Caki2 (cell line): Measurements from ENCODE around the gene GART. TPM values are rescaled to one million over a fixed set of nuclear protein-coding genes. Genes with fewer than 3 reads are reported as not detected.

Experiments used
- DNase-seq: peaks from one replicate; pipeline ENCODE4 v3.0.0-alpha.2; 2015; ENCODE audit warnings: low read depth
- in situ Hi-C: cut with HindIII; loops from 2 replicates; pipeline ENCODE4 v1.10.0; 2016; ENCODE audit warnings: low sequenced_read_pairs, low pct_unique_long_range_greater_than_20kb, mixed read lengths
- total RNA-seq: library from RNA; depleted of rRNA; stranded (reverse); fragments of >200 nt; shearing (Covaris generic); gene quantifications from 2 replicates; pipeline ENCODE4 v1.2.3, GENCODE V29; 2014; ENCODE audit warnings: low replicate concordance

GART gene
- total RNA-seq, 1 experiment from 2014 or later = 37.4 TPM

DNA sequence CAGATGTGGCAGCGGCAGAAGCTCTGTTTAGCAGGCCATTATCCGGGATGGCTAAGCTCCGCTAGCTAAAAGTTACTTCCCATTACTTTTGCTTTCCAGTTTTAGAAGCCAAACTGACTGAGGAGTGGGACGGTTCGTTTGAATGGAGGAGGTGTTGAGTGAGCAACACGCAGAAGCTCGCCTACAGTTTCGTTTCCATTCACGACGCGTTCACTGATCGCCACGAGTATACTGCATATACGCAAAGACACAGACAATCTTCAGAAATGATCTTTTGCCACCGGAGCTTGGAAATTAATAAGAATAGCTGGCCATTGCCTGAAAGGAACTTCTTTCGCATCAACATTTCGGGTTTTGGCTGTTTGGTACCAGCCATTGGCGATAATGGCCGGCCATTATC lies 15.5 kb upstream of the GART start:
- no peak for DNase-seq
- in situ Hi-C loops = no loop called here

DNA sequence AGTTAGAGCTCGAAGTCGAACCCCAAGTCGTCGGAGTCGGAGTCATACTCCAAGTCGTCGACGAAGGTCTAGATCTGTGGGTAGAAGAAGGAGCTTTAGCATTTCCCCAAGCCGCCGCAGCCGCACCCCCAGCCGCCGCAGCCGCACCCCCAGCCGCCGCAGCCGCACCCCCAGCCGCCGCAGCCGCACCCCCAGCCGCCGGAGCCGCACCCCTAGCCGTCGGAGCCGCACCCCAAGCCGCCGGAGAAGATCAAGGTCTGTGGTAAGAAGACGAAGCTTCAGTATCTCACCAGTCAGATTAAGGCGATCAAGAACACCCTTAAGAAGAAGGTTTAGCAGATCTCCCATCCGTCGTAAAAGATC lies 13.0 kb upstream of the GART start:
- DNase-seq = no peak
- in situ Hi-C loops = no loop called here

GRCh38 chr21:33554236-33554981 lies 12.5 kb upstream of the GART start:
- no peak for DNase-seq
- in situ Hi-C loops = no loop called here

DNA sequence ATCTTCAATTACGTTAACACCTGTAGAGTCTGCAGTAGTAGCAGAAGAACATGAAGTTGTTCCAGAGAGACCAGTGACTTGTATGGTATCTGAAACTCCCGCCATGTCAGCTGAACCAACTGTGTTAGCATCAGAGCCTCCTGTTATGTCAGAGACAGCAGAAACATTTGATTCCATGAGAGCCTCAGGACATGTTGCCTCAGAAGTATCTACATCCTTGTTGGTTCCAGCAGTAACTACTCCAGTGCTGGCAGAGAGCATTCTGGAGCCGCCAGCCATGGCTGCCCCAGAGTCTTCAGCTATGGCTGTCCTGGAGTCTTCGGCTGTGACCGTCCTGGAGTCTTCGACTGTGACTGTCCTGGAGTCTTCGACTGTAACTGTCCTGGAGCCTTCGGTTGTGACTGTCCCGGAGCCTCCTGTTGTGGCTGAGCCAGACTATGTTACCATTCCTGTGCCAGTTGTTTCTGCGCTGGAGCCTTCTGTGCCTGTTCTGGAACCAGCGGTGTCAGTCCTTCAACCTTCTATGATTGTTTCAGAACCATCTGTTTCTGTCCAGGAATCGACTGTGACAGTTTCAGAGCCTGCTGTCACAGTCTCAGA lies 11.2 kb upstream of the GART start:
- in situ Hi-C loops = no loop called here
- no peak for DNase-seq

DNA sequence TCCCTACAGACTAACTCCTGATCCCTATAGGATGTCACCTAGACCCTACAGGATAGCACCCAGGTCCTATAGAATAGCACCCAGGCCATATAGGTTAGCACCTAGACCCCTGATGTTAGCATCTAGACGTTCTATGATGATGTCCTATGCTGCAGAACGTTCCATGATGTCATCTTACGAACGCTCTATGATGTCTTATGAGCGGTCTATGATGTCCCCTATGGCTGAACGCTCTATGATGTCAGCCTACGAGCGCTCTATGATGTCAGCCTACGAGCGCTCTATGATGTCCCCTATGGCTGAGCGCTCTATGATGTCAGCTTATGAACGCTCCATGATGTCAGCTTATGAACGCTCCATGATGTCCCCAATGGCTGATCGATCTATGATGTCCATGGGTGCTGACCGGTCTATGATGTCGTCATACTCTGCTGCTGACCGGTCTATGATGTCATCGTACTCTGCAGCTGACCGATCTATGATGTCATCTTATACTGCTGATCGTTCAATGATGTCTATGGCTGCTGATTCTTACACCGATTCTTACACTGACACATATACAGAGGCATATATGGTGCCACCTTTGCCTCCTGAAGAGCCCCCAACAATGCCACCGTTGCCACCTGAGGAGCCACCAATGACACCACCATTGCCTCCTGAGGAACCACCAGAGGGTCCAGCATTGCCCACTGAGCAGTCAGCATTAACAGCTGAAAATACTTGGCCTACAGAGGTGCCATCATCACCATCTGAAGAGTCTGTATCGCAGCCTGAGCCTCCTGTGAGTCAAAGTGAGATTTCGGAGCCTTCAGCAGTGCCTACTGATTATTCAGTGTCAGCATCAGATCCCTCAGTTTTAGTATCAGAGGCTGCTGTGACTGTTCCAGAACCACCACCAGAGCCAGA lies 10.4 kb upstream of the GART start:
- in situ Hi-C loops = no loop called here
- DNase-seq = no peak

DNA sequence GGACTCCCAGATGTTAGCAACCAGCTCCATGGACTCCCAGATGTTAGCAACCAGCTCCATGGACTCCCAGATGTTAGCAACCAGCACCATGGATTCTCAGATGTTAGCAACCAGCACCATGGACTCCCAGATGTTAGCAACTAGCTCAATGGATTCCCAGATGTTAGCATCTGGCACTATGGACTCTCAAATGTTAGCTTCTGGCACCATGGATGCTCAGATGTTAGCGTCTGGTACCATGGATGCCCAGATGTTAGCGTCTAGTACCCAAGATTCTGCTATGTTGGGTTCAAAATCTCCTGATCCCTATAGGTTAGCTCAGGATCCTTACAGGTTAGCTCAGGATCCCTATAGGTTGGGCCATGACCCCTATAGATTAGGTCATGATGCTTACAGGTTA lies 9.7 kb upstream of the GART start:
- no peak for DNase-seq
- in situ Hi-C loops = no loop called here

DNA sequence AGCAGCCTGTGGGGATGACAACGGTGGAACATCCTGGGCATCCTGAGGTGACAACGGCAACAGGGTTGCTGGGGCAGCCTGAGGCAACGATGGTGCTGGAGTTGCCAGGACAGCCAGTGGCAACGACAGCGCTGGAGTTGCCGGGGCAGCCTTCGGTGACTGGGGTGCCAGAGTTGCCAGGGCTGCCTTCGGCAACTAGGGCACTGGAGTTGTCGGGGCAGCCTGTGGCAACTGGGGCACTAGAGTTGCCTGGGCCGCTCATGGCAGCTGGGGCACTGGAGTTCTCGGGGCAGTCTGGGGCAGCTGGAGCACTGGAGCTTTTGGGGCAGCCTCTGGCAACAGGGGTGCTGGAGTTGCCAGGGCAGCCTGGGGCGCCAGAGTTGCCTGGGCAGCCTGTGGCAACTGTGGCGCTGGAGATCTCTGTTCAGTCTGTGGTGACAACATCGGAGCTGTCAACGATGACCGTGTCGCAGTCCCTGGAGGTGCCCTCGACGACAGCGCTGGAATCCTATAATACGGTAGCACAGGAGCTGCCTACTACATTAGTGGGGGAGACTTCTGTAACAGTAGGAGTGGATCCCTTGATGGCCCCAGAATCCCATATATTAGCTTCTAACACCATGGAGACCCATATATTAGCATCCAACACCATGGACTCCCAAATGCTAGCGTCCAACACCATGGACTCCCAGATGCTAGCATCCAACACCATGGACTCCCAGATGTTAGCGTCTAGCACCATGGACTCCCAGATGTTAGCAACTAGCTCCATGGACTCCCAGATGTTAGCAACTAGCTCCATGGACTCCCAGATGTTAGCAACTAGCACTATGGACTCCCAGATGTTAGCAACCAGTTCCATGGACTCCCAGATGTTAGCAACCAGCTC lies 9.1 kb upstream of the GART start:
- in situ Hi-C loops = no loop called here

DNA sequence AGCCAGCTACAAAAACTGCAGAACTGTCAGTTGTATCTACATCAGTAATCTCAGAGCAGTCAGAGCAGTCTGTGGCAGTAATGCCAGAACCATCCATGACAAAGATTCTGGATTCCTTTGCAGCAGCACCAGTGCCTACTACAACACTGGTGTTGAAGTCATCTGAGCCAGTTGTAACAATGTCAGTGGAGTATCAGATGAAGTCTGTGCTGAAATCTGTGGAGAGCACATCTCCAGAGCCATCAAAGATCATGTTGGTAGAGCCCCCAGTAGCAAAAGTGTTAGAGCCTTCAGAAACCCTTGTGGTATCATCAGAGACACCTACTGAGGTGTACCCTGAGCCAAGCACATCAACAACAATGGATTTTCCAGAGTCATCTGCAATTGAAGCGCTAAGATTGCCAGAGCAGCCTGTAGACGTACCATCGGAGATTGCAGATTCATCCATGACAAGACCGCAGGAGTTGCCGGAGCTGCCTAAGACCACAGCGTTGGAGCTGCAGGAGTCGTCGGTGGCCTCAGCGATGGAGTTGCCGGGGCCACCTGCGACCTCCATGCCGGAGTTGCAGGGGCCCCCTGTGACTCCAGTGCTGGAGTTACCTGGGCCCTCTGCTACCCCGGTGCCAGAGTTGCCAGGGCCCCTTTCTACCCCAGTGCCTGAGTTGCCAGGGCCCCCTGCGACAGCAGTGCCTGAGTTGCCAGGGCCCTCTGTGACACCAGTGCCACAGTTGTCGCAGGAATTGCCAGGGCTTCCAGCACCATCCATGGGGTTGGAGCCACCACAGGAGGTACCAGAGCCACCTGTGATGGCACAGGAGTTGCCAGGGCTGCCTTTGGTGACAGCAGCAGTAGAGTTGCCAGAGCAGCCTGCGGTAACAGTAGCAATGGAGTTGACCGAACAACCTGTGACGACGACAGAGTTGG lies 8.2 kb upstream of the GART start:
- in situ Hi-C loops = no loop called here
- no peak for DNase-seq

More for the DNA sequence above, 9.1 kb upstream of the GART start:
- DNase-seq = no peak

DNA sequence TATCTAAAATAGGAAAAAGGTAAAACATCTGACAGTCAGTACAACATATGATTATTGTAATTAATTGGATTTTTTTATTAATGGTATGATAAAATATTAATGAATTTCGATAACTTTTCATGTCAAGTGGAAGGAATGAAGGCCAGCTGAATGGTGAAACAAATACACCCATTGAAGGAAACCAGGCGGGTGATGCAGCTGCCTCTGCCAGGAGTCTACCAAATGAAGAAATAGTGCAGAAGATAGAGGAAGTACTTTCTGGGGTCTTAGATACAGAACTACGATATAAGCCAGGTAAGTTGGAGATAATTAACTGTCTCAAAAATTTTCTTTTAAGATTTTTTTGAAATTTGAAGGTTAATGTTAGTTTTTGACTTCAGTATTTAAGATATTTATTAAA lies 4.2 kb upstream of the GART start:
- in situ Hi-C loops = no loop called here
- no peak for DNase-seq

- in situ Hi-C loops = no loop called here
Measured at GRCh38 chr21:33544451-33545195, 2.7 kb upstream of the GART start.

GRCh38 chr21:33543505-33544129 lies 1.7 kb upstream of the GART start:
- in situ Hi-C loops = no loop called here
- no peak for DNase-seq

More at GRCh38 chr21:33544451-33545195, 2.7 kb upstream of the GART start:
- no peak for DNase-seq

GRCh38 chr21:33542640-33543504 lies 955 bp upstream of the GART start, which contains the start of gene SON:
SON (plus strand) TSS chr21:33543038; CDS start chr21:33543093, 55 bp downstream.
- in situ Hi-C loops = no loop called here
- peak; percentile 98 for DNase-seq

DNA sequence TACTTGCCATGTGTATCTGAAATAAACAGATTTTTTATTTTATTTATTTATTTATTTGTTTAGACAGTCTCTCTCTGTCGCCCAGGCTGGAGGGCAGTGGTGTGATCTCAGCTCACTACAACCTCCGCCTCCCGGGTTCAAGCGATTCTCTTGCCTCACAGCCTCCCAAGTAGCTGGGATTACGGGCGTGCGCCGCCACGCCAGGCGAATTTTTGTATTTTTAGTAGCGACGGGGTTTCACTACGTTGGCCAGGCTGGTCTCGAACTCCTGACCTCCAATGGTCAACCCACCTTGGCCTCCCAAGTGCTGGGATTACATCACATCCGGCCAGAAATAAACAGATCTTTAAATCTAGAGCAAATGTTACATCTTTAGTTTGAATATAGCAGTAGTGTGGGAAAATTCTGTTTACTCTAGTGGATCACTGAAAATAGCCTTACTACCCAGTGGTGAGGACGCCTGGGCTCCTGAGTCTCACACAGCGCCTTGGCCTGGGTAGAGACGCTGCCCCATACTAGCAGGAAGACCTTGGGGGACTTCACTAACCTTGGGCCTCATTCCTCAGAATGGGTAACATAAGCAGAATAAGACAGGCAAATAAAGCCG lies 709 bp downstream of the GART start:
- in situ Hi-C loops = no loop called here
- peak; percentile 52 for DNase-seq

GRCh38 chr21:33540711-33541104 lies 1.2 kb downstream of the GART start:
- DNase-seq = no peak
- in situ Hi-C loops = no loop called here

DNA sequence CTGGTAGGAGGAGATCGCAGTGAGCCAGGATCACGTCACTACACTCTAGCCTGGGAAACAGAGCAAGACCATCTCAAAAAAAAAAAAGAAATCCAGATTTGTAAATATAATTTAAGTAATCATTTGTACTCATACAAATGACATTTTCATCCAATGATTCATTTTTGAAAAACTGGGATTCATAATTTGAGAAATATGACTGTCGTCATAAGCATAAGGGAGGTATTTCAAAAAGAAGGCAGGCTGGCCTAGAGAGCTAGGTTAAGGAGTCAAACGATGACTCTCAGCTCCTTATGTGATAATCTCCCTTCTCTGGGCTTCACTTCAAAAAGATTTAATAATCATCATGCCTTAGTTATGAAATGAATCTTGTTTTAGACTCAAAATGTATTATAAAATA lies 2.3 kb downstream of the GART start:
- DNase-seq = no peak
- in situ Hi-C loops = no loop called here
